Stimulated activated effector memory CD8-positive, alpha-beta T cell treated with anti-CD3 and anti-CD28 coated beads, Interleukin-12 subunit alpha, Interleukin-12 subunit beta, amount 100 ng/mL, for 72 hours (primary cell): Measurements from ENCODE around the gene SULF2.

Experiments used
- ATAC-seq: fragments of 150-1000 bp; cut with Tn5 transposase; 2 replicates; pipeline ENCODE4 v1.10.0; 2021
- DNase-seq, 2 donors: peaks; one replicate each; pipeline ENCODE4 v3.0.0; 2021 to 2022; ENCODE audit warnings: low spot score in 2 of 2
- H3K27ac Mint-ChIP-seq: one replicate; pipeline ENCODE4 v1.8.0; 2022; ENCODE audit warnings: mild to moderate bottlenecking, mixed read lengths
- H3K36me3 Mint-ChIP-seq: one replicate; pipeline ENCODE4 v1.8.0; 2022; ENCODE audit warnings: mild to moderate bottlenecking, mixed read lengths
- H3K4me1 Mint-ChIP-seq: one replicate; pipeline ENCODE4 v1.8.0; 2022; ENCODE audit warnings: mixed read lengths
- H3K4me3 Mint-ChIP-seq: one replicate; pipeline ENCODE4 v1.8.0; 2022; ENCODE audit warnings: mild to moderate bottlenecking, mixed read lengths
- H3K9me3 Mint-ChIP-seq: one replicate; pipeline ENCODE4 v1.8.0; 2022; ENCODE audit warnings: mixed read lengths

Gene SULF2

DNA sequence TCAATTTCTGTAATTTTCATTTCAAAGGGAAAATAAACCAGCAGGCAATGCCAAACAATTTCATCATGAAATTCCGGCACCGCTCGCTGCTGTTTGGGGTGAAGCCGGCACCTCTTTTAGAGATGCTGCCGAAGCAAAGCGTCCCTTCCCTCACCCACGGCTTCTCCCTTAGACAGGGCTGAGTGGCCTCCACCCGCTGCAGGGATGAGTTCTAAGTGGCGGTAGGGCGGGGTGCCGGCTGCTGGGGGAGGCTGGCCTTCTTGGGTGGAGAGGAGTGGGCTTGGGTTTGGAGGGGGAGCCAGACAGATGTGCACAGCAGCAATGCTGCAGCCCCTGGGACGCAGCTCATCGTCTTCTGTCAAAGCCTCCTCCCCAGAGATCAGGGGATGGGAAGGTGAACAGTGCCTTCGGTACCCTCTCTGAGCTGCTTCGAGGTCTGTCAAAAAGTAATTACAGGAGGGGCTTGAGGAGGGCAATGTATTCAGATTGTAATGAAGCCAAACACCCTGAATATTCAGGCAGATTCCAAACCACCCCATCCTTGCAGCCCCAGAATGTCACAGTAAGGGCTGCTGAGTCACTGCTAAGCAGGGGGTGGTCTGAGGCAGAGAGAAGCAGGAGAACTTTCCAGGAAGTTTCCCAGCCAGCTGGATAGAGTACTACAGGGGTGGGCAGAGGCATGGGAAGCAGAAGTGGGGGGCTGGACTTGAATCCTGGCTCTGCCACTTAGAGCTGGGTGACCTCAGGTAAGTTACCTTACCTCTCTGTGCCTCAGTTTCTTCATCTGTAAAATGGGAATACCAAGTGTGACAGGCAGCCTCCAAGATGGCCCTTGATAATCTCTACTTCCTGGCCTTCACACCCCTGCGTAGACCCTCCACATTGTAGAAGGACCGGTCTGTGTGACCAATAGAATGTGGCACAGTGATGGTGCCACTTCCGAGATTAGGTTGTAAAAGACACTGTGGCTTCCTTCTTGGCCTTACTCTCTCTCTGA, 96.6 kb downstream of the SULF2 start:
- no peak for ATAC-seq
- Mint-ChIP-seq H3K27ac (no peak overlapping the region), H3K4me3 (no peak overlapping the region)

DNA sequence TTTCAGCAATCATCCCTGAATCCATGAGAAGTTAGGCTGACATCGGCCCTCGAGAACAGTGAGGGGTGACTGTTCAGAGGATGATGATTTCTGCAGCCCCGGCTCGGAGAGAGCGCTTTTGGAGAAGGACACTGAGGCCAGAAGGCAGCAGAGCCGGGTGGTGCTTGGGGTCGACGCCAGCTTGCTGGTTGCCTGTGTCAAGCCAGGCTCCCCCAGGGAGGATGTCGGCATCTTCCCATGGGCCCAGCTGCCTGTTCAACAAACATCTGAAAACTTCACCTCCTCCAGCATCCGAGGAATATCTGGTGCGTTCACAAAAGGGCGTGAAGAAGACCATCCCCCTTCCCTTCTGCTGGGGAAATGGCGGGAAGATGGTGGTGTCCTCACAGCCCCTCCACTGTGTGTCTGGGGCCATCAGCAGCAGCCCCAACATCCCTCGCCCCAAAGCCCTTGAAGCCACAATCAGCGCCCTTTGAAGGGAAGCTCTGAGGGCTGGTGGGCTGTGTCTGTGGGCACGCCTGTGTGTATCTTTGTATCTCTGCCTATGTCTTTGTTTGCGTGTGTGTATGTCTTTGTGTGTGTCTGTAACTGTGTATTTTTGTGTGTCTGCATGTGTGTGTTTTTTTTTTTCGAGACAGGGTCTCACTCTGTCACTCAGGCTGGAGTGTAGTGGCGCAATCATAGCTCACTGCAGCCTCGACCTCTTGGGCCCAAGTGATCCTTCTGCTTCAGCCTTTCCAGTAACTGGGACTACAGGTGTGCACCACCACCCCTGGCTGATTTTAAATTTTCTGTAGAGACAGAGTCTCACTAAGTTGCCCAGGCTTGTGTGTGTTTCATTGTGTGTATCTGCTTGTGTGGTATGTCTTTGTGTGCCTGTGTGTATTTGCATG, 97.9 kb downstream of the SULF2 start:
- no peaks in the 10 kb centered on the region for H3K36me3 Mint-ChIP-seq
- no peak for DNase-seq
- H3K4me3 Mint-ChIP-seq = no peak overlapping the region
- H3K9me3 Mint-ChIP-seq = no peaks in the 10 kb centered on the region
- no peak for ATAC-seq
- H3K27ac Mint-ChIP-seq = no peak overlapping the region
- no peaks in the 10 kb centered on the region for H3K4me1 Mint-ChIP-seq

More for the DNA sequence above, 96.6 kb downstream of the SULF2 start:
- no peak for DNase-seq
- Mint-ChIP-seq H3K9me3 (no peaks in the 10 kb centered on the region), H3K36me3 (no peaks in the 10 kb centered on the region), H3K4me1 (no peaks in the 10 kb centered on the region)

GRCh38 chr20:47686545-47686944, 98.7 kb downstream of the SULF2 start:
- Mint-ChIP-seq H3K27ac (no peak overlapping the region), H3K4me3 (no peak overlapping the region), H3K9me3 (no peaks in the 10 kb centered on the region), H3K4me1 (no peaks in the 10 kb centered on the region), H3K36me3 (no peaks in the 10 kb centered on the region)
- DNase-seq = no peak
- no peak for ATAC-seq

DNA sequence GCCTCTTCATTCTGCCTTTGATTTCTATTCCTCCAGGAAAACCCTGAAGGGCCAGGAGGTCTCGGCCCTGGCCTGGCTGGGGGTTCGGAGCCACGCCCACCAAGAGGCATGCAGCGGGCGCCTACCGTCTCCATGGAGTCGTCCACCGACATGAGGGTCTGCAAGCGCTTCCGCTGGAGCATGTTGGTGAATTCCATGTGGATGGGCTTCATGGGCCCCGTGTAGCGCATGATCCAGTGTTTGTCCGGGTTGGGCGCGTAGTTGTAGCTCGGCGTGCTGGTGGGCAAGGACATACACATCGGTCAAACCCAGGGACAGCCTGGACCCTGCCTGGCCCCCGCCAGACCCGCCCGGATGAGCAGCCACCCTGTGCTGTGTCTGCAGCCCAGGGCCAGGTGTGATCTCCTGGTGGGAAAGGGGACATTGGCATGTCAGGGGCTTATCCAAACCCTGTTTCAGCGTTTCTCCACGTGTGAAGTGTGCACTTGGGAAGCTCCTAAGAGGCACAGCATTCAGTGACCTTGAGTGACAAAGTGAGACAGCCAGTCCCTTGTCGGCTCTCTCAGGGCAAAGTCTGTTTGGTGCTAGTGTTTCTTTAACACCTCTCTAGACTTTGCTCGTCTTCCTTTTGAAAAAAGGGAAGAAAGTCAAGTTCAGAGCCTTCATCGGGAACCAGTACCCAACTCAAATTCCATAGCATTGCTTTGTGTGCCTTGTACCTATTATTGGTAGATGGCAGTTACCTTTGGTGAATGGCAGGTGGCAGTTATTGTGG, 100.8 kb downstream of the SULF2 start:
- Mint-ChIP-seq H3K27ac (no peak overlapping the region), H3K4me3 (no peak overlapping the region), H3K36me3 (no peaks in the 10 kb centered on the region), H3K4me1 (no peaks in the 10 kb centered on the region), H3K9me3 (no peaks in the 10 kb centered on the region)
- ATAC-seq (no peak), DNase-seq (no peak)

GRCh38 chr20:47682916-47683315, 102.4 kb downstream of the SULF2 start:
- H3K4me3 Mint-ChIP-seq = no peak overlapping the region
- H3K27ac Mint-ChIP-seq = no peak overlapping the region
- peaks cover 9% of the 10 kb centered on the region for H3K4me1 Mint-ChIP-seq
- DNase-seq (no peak), ATAC-seq (no peak)
- no peaks in the 10 kb centered on the region for H3K36me3 Mint-ChIP-seq
- no peaks in the 10 kb centered on the region for H3K9me3 Mint-ChIP-seq

GRCh38 chr20:47682028-47682783, 103.1 kb downstream of the SULF2 start:
- Mint-ChIP-seq H3K4me1 (peaks cover 15% of the 10 kb centered on the region), H3K9me3 (no peaks in the 10 kb centered on the region), H3K27ac (no peak overlapping the region), H3K36me3 (no peaks in the 10 kb centered on the region), H3K4me3 (no peak overlapping the region)
- ATAC-seq = no peak
- DNase-seq = no peak

DNA sequence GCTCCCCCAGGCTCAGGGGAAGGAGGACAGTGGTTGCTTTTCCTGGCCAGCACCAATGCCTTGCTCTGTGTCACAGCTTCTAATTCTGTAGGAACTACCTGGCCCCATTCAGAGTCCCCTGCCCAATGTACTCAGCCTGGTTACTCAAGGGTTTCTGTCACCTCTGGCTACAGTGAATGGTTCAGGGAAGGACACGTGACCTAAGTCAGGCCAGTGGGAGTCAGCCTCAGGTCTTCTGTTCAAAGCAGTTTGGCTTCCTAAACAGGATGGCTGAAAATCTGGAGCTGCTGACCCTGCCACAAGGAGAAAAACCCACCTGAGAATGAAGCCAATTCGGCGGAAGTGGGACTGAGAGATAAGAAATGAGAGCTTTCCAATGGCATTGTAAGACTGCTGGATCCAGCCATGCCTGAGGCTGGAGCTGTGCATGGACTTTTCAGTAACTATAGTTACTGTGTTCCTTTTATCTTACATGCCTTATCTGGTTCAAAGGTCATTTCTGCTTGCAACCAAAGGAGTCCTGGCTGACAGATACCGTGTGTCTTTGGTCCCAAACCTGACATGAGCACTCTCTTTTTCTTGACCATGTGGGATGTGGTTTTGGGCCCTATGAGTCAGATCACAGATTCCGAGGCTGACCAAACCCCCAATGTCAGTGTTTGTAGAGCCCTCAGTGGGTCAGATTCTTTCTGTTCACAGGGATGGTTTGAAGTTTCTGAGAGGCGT, 104.3 kb downstream of the SULF2 start:
- no peak overlapping the region for H3K4me3 Mint-ChIP-seq
- H3K9me3 Mint-ChIP-seq = no peaks in the 10 kb centered on the region
- no peak overlapping the region for H3K27ac Mint-ChIP-seq
- DNase-seq = no peak
- H3K36me3 Mint-ChIP-seq = no peaks in the 10 kb centered on the region
- peaks cover 15% of the 10 kb centered on the region for H3K4me1 Mint-ChIP-seq
- ATAC-seq = no peak

- Mint-ChIP-seq H3K27ac (no peak overlapping the region), H3K4me3 (no peak overlapping the region), H3K36me3 (no peaks in the 10 kb centered on the region), H3K9me3 (no peaks in the 10 kb centered on the region), H3K4me1 (peaks cover 15% of the 10 kb centered on the region)
- DNase-seq = no peak
- no peak for ATAC-seq
These were observed 105.8 kb downstream of the SULF2 start for GRCh38 chr20:47679462-47679861.

DNA sequence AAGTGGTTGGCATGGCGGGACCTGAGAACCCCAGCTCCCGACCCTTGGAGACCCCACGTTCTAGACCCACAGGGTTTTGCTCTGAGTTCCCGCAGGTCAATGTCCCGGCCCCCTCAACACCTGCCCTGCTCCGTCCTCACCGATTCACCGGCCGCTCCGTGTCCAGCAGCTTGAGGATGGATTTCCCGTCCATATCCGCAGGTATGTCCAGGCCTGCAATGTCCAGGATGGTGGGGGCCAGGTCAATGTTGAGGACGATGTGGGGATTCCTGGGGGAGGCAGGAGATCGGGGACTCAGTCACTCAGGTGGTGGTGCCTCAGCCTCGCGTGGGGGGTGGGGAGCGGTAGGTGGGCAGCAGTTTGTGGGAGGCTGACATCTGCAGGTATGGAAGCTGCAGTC, 106.7 kb downstream of the SULF2 start:
- H3K36me3 Mint-ChIP-seq = no peaks in the 10 kb centered on the region
- no peak for ATAC-seq

GRCh38 chr20:47677635-47678453, 107.4 kb downstream of the SULF2 start:
- H3K9me3 Mint-ChIP-seq = no peaks in the 10 kb centered on the region
- no peak overlapping the region for H3K27ac Mint-ChIP-seq
- H3K4me3 Mint-ChIP-seq = no peak overlapping the region
- H3K36me3 Mint-ChIP-seq = no peaks in the 10 kb centered on the region
- peak; percentile 69 for ATAC-seq
- peak; percentile 44 to 79 for DNase-seq
- peaks cover 15% of the 10 kb centered on the region for H3K4me1 Mint-ChIP-seq

More for the DNA sequence above, 106.7 kb downstream of the SULF2 start:
- Mint-ChIP-seq H3K27ac (no peak overlapping the region), H3K9me3 (no peaks in the 10 kb centered on the region), H3K4me1 (peaks cover 15% of the 10 kb centered on the region), H3K4me3 (no peak overlapping the region)
- no peak for DNase-seq

GRCh38 chr20:47676912-47677634, 108.2 kb downstream of the SULF2 start:
- ATAC-seq (no peak), DNase-seq (no peak)
- no peaks in the 10 kb centered on the region for H3K36me3 Mint-ChIP-seq
- no peak overlapping the region for H3K27ac Mint-ChIP-seq
- H3K9me3 Mint-ChIP-seq = no peaks in the 10 kb centered on the region
- no peak overlapping the region for H3K4me3 Mint-ChIP-seq
- peaks cover 15% of the 10 kb centered on the region for H3K4me1 Mint-ChIP-seq

- no peaks in the 10 kb centered on the region for H3K36me3 Mint-ChIP-seq
- H3K4me1 Mint-ChIP-seq = peaks cover 15% of the 10 kb centered on the region
- H3K9me3 Mint-ChIP-seq = no peaks in the 10 kb centered on the region
- no peak for ATAC-seq
- H3K4me3 Mint-ChIP-seq = no peak overlapping the region
- no peak overlapping the region for H3K27ac Mint-ChIP-seq
- DNase-seq = no peak
These were observed 109.0 kb downstream of the SULF2 start for GRCh38 chr20:47676219-47676721.
